CD1c-positive myeloid dendritic cell (primary cell): ENCODE results near the gene TTPAL.
A peak's percentile ranks its signal among the peaks of the same experiment; 100 is the strongest.

Experiments
- DNase-seq: peaks from one replicate; pipeline ENCODE4 v3.0.0-alpha.2; 2016; ENCODE audit errors: extremely low spot score

The TTPAL gene

DNA sequence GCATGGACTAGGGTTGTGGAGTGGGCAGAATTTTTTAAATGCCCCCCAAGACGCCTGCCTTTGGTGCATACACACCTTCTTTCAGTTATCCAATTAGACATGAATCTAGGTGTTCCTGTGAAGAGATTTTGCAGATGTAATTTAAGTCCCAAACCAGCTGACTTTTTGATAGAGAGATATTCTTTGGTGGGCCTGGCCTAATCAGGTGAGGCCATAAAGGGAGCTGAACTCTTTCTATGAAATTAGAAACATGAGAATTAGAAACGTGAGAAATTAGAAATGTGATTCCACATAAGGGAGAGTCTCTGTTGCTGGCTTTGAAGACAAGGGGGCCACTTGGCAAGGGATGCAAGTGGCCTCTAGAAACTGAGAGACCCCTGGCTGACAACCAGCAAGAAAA lies 36.4 kb upstream of the TTPAL start:
- no peak for DNase-seq

DNA sequence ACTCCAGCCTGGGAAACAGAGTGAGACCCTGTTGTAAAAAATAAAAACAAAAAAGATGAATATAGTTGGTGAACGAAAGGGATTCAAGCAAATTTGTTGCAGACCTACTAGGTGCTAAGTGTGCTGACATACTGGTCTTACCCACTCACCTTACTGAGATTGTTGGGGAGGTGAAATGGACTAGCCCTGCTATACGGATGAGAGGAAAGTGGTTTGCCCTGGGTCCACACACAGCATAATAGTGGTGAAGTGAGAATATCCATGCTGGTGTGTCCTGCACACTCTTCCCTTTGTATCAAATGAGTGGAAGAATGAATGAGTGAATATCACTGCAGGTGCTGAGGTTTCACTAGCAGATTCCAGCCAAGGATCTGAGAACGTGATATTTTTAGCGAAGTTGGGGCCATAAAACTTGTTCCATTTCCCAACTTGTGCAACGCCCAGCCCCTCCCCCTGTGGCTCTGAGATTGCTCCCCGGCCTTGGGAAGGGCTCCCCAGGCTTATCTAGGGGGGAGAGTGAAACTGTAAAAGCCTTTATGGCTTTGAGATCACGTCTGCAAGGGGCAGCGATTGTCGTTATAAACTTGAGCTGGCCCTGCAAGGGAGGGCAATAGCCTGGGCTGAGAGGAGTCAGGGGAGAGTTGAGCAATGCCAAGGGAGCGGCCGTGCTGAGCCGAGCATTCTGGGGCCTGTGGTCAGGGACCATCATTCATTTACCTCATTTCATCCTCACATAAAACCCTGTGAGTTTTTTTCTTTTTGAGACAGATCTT lies 33.2 kb upstream of the TTPAL start:
- no peak for DNase-seq

DNA sequence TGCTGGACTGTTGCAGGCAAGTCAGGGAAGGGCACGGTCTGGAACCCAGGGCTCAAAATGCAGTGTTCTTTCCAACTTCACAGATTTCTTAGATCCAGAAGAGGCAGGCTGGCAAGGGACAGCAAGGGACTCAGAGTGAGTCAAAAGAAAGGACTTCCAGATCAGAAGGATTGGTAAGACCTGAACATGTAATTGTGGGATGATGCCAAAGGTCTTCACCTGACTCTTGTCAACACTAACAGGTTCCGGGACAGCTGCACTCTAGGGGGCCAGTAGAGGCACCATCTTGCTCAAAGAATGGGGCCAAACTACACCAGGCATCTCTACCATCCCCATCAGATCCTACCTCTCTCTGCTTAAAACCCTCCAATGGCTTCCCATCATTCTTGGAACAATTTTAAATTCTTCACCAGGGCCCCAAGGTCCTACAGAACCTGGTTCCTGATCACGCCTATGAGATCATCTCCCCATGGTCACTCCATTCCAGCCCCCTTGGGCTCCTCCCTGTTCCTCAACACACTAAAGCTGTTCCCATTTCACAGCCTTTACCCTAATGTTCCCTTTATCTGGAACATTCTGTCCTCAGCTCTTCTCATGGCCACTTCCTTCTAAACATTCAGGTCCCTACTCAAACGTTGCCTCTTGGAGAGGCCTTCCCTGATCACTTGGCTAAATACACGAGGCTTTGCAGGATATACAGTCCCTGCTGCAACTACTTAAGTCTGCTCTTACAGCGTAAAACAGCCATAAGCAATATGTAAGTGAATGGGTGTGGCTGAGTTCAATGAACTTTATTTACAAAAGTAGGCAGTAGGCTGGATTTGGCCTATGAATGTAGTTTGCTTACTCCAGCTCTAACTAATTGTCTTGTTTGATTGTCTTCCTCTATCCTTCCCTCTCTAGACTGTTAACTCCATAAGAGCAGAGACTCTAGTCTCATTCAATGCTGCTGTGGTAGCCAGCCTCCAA lies 29.6 kb upstream of the TTPAL start:
- DNase-seq = no peak

DNA sequence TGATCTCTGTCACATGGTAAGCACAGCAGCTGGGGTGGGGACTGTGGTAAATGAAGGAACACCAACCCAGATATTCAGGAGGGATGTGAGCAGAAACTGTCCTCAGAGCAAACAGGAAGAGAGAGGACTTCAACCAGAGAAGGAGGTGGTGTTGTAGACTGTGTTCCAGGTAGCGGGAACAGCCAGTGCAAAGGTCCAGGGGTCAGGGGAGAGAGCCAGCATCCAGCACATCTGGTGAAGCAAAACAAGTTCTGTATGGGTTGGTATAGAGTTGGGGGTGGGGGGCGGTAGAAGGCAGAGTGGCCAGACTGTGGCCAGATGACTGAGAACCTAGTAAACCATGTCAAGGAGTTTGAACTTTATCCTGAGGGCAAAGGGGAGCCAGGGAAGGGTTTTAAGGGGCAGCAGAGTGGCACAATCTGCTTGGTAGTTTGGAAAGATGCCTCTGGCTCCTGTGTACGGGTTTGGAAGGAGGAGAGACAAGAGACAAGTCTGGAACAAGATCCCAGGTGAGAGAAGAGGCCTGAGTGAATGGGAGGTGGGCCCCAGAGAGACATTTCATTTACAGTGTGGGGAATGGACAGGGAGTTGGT lies 27.8 kb upstream of the TTPAL start:
- no peak for DNase-seq

DNA sequence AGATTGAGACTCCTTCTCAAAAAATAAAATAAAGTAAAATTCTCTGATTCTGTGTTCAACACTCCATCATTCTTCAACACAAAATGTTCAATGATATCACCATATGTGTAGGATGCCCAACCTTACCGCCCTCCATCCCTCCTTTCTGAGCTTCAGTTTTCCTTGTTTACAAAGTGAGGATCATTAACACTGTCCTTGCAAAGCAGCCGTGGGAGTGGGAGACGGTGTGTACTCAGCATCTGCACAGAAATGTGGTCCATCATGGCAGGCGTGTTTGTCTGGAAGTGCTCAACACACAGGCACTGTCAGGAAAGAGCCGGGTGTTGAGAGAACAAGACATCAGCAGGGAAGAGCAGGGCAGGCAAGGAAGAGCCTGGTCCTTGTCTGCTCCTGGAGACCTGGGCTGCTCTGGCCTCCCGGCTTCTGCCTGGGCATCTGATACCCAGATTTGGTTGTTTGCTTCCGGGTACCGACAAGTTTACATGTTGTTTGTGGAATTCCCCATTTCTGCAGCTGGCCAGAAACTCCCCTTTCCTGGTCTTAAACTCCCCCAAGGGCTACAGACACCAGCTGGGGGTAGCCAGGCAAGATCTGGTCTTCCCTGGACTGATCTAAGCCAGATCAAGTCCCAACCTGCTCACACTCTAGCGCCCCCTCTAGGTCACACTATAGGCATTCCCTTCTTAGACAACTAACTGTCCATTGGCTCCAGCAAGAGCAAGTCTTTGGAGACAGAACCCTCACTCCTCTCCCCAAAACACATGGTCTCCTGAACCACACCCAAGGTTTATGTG lies 26.7 kb upstream of the TTPAL start:
- peak; percentile 22 for DNase-seq

DNA sequence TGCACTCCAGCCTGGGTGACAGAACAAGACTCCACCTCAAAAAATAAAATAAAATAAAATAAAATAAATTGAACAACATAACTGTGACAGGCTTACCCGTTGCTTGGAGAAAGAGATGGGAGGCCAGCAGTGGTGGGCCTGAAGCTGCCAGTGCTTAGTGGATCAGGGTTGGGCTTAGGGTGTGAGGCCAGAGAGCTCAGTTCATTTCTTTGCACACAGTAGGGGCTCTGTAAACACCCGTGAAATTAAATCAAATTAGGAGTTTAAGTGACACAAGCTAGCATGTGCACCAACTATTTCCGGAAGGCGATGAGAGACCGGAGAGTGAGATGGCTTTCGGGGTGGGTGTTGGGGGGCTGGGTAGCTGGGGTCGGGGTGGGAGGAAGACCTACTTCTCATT lies 25.8 kb upstream of the TTPAL start:
- DNase-seq = no peak

DNA sequence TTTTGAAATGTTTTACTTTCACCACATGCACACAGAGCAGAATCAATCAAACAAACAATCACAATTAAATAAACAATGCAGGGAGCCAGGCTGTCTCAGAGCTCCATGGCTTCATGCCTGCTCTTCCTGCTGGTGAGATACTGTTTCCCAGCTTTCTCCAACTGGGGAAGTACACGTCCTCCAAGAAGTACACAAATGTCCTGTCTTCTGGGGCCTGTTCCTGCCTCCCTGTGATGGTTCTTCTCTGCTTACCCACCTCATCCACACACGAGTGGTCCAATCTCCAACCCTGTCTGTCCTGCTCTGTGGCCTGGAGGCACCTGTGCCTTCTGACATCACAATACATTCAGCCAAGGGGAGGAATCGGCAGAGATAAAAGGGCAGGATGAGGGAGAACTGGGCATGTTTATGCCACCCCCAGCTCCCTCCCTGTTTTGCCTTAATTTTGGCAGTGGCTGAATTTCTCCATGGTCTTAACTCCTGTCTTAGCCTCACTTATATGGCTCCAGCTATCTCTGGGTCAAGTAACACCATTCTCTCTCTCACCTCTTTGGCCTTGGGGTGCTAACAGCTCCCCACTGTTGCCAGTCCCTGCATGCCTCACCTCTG lies 25.3 kb upstream of the TTPAL start:
- no peak for DNase-seq

DNA sequence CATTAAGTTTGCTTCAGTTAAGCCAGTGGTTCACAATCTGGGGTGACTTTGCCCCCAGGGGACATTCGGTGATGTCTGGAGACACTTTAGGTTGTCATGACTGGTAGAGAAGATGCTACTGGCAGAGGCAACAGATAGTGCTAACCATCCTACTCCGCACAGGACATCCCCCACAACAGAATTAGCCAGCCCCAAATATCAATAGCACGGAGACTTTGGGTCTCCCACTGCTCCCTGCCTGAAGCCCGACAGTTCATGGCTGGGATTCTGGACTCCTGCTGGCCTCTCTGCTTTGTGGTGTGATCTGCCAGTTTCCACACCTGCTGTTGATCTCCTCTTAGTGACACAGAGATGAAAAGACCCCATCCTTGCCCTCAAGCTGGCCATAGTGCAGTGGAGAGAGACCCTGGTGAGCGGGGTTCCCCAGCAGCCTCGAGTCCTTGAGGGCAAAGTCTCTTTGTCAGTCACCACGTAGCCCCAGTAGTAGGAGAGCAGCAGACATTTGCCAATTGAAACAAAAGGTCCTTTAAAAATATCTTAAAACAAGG lies 24.7 kb upstream of the TTPAL start:
- DNase-seq = no peak

DNA sequence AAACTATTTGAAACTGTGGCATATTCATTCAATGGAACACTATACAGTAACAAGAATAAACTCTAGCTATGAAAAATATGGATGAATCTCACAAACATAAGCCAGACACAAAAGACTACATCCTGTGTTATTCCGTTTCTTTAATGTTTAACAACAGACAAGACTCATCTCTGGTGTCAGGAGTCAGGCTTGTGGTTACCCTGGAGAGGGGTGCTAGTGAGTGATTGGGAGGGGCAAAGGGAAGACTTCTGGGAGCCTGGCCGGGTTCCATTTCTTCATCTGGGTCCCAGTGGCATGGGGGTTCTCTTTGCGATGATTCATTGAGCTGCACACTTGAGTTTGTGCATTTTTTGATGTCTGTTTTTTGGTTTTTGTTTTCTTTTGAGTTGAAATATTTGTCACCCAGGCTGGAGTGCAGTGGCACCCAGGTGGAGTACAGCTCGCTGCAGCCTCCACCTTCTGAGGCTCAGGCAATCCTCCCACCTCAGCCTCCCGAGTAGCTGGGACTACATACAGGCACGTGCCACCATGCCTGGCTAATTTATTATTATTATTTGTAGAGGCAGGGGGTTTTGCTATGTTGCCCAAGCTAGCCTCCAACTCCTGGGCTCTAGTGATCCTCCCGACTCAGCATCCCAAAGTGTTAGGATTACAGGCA lies 21.2 kb upstream of the TTPAL start:
- DNase-seq = no peak

DNA sequence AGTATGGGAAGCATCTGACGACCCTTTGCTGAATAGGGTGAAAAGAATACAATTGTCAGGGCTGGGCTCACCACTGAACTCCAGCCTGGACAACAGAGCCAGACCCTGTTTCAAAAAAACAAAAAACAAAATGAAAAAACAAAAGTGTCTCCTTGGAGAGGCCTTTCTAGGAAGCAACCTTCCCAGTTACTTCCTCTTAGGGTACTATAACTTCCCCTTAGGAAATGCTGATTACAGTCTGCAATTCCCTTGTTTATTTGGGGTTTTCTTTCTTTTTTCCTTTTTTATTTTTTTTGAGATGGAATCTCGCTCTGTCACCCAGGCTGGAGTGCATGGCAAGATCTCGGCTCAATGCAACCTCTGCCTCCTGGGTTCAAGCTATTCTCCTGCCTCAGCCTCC lies 20.5 kb upstream of the TTPAL start:
- peak; percentile 44 for DNase-seq

DNA sequence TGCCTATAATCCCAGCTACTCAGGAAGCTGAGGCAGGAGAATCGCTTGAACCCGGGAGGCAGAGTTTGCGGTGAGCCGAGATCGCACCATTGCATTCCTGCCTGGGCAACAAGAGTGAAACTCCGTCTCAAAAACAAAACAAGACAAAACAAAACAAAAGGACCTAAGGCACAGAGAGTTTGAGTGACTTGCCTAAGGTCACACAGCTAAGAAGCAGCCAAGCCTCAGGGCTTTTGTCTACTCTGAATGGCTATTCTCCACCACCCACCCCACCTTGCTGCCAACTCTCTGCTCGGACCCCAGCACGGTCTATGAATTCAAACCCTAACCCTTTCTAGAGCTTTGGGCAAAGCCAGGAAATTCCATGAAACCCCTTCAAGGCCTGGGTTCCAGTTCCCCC lies 19.1 kb upstream of the TTPAL start:
- no peak for DNase-seq

DNA sequence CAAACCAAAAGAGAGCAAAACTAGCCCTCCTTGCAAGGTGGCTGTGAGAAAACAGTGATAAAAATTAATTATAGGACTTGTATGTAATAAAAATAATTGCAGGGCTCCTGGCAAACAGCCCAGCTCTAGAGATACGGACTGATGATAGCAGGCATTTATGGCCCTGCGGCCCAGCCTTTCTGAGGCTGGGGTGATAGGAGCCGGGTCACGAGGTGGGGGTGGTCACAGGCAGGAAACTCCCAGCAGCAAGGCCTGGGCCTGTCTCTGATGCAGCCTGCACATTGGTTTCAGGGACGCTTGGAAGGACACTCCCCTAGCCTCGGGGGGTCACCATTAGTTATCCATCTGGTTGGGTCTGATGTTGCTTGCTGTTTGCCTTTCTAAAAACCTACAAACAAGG lies 18.7 kb upstream of the TTPAL start:
- DNase-seq = no peak

DNA sequence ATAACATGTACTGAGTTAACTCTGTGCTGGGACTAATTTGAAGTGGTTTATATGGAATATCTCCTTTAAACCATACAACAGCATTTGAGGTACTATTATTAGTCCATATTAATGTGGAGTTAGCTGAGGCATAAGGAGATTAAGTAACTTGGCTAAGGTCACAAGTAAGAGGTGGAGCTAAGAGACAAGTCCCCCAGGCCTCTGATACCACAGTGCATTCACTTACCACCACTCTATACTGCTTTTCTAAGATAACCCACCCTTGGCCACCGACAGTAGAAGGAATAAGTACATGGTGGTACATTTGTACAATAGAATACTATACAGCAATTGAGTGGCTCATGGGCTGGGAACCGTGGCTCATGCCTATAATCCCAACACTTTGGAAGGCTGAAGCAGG lies 16.4 kb upstream of the TTPAL start:
- DNase-seq = no peak

DNA sequence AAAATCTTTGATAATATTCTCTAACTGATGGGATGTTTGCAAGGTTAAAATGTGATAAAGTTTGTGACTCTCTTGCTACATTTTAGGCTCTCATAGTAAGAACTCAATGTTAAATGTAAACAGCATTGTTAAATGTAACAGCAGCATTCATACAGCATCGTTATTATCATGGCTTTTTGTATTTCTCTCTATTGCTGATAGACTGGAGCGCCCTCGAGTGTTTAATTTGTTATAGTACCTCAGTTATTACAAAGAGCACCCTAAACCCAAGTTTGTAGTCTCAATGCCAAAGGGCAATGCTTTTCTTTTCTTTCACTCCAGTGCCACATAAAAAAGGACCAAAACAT lies 14.9 kb upstream of the TTPAL start:
- DNase-seq = peak; percentile 19

DNA sequence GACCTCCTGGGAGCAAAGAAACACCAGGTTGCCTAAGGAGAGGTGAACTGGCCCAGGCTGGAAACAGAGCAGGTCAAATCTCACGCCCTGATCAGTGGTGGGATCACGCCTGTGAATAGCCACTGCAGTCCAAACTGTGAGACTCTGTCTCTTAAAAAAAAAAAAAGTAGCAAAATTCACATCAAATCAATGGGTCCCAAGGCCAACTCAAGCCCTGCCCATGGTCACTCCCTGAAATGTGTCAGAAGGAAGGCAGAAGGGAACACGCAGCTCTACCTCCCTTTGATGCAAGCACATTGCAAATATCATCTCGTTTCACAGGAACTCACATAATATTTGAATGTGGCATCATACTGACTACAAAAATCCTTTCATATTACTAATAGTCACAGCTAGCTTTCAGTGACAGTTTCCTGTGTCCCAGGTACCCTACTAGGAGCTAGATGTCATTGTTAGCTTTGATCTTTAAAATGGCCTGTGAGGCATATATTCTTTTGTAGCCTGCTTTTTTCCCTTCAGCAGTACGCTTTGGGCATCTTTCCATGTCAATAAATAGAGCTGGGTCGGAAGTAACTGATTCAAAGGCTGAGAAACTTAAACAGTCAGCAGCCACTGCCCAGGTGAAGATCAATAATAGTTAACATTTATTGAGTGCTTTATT lies 14.4 kb upstream of the TTPAL start:
- DNase-seq = no peak

DNA sequence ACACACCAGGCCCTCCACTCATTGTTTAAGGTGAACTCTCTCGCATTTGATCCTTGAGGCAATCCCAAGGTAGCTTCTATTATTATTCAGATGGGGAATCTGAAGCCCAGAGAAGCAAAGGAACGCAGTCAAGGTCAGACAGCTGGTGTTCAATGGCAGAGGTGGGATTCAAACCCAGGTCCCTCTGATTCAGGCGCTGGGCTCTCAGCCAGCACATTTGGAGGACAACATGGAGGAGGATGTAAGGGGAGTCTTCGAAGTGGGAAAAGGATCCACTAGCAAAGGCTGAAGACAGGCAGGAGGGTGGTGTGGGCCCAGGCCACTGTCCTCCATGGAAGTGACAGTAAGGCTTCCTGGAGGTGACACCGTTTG lies 13.9 kb upstream of the TTPAL start:
- DNase-seq = no peak

DNA sequence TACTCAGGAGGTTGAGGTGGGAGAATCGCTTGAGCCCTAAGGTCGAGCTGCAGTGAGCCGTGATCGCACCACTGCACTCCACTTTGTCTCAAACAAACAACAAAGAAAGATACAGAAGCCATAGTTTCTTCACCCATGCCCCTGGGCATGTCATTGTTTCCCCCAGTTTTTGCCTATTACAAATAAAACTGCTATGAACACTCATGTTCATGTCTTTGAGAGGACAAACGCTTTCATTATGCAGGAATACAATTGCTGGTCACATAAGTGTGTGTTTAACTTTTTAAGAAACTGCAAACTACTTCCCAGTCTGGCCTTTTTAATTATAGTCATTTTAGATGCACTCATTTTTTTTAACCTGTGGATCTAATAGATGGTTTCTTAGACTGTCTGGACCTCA lies 12.2 kb upstream of the TTPAL start:
- no peak for DNase-seq

DNA sequence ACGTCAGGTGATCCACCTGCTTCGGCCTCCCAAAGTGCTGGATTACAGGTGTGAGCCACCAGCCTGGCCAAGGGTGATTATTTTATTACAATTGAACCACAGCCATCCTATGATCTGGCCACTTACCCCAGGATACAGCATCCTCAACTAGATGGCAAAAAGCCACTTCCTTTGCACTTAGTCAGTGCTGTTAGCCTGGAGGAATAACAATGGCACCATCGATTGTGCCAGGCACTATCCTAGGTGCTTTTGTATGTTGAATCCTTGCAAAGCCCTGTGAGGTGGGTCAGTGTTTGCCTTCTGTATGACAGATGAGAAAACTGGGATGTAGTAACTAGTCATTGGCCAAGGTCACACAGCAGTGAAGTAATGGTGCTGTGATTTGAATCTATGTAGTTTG lies 11.2 kb upstream of the TTPAL start:
- no peak for DNase-seq

DNA sequence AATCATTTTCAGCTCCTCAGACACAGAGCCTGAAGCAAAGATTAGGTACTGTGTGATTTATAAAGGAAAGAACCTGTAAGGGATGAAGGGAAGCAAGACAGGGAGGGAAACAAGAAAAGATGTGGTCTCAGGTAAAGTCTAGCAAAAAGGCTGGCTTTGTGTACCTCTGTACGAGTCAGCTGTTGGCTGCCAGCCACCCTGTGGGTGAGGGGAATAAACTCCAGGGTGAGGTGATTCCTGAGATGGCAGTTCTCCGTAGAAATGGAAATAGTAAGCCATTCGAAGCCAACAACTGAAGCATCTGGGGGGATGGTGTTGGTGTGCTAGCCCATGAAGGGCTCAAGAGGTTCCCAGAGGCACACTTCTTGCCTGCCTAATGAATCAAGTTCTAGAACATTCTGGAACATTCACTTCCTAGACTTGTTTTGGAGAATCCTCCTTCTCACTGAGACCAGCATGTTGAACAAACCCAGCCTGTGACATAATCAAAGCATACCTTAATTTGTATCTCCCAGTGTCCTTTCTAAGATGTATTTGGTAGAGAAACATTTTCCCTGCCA lies 10.6 kb upstream of the TTPAL start:
- DNase-seq = no peak
